ENCODE results near the gene ANKRD11.

Gene ANKRD11

GRCh38 chr16:89490439-89491237 lies at the start of gene ANKRD11:
Gene ANKRD11, minus strand, starts transcription at chr16:89490561. Its CDS starts 173,542 bp downstream, at chr16:89317019.
- peak; percentile 100 for DNase-seq (ENCODE audit: low spot score)

GRCh38 chr16:89538286-89538685 lies 47.9 kb upstream of the ANKRD11 start:
- DNase-seq (ENCODE audit: low spot score): no peak

- no peak for DNase-seq (ENCODE audit: low spot score)
These were observed 47.2 kb upstream of the ANKRD11 start for GRCh38 chr16:89537549-89537925.

GRCh38 chr16:89536886-89537548 lies 46.7 kb upstream of the ANKRD11 start:
- DNase-seq (ENCODE audit: low spot score): no peak

- no peak for DNase-seq (ENCODE audit: low spot score)
These were observed 46.0 kb upstream of the ANKRD11 start for GRCh38 chr16:89536371-89536770.

- DNase-seq (ENCODE audit: low spot score): peak; percentile 37
These were observed 43.9 kb upstream of the ANKRD11 start for GRCh38 chr16:89534252-89534756.

GRCh38 chr16:89531821-89532526 lies 41.6 kb upstream of the ANKRD11 start:
- DNase-seq (ENCODE audit: low spot score): no peak

- DNase-seq (ENCODE audit: low spot score): no peak
These were observed 40.3 kb upstream of the ANKRD11 start for GRCh38 chr16:89530401-89531381.

- DNase-seq (ENCODE audit: low spot score): no peak
These were observed 38.7 kb upstream of the ANKRD11 start for GRCh38 chr16:89529097-89529496.

- DNase-seq (ENCODE audit: low spot score): no peak
These were observed 35.0 kb upstream of the ANKRD11 start for GRCh38 chr16:89525146-89525913.

GRCh38 chr16:89523680-89524344 lies 33.5 kb upstream of the ANKRD11 start:
- no peak for DNase-seq (ENCODE audit: low spot score)

GRCh38 chr16:89522287-89522686 lies 31.9 kb upstream of the ANKRD11 start:
- DNase-seq (ENCODE audit: low spot score): no peak

- DNase-seq (ENCODE audit: low spot score): no peak
These were observed 29.5 kb upstream of the ANKRD11 start for GRCh38 chr16:89519881-89520280.

- DNase-seq (ENCODE audit: low spot score): no peak
These were observed 26.8 kb upstream of the ANKRD11 start for GRCh38 chr16:89517128-89517527.

GRCh38 chr16:89512453-89512852 lies 22.1 kb upstream of the ANKRD11 start:
- DNase-seq (ENCODE audit: low spot score): no peak

- no peak for DNase-seq (ENCODE audit: low spot score)
These were observed 21.0 kb upstream of the ANKRD11 start for GRCh38 chr16:89511374-89511773.

- DNase-seq (ENCODE audit: low spot score): no peak
These were observed 20.2 kb upstream of the ANKRD11 start for GRCh38 chr16:89510526-89510925.

- peak; percentile 98 for DNase-seq (ENCODE audit: low spot score)
These were observed 17.7 kb upstream of the ANKRD11 start, which contains the start of gene SPG7 for GRCh38 chr16:89507834-89508590. Gene SPG7, plus strand, starts transcription at chr16:89508403. Its CDS starts 15 bp downstream, at chr16:89508418.

- no peak for DNase-seq (ENCODE audit: low spot score)
These were observed 17.0 kb upstream of the ANKRD11 start for GRCh38 chr16:89507214-89507833.
